ENCODE measurements around the gene BANP. TPM values are rescaled to one million over a fixed set of nuclear protein-coding genes. Genes with fewer than 3 reads are reported as not detected.

BANP gene
- total and polyA plus RNA-seq, 2 of the 8 experiments (the other 6 are each of a cell fraction or from before 2014, with no cell fraction given) = 25.8 to 39.8 TPM

DNA sequence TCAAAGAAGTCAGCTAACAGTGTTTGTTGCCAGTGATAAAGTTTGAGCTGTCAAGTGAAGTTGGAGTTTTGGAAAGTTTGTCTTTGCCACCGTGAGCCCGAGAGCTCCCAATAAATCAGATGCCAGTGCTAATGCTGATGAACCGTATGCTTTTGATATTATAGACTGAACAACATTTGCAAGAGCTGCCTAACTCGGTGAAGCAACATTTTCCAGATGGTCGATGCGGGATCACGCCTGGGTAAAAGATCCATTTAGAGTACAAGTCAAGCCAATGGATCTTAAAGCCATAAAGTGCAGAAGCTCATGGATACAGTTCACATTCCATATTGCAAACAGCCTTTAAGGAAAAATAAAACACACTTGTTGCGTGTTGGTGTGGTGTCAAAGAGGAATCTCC lies 9.6 kb downstream of the BANP start:
- Histone ChIP-seq H3K56ac (replicated peaks; ENCODE audit: insufficient read length, low read depth, low read length) (no peak overlapping the region), H3K4ac (replicated peaks; ENCODE audit: insufficient read length, low read depth, low read length) (no peak overlapping the region), H3K14ac (ENCODE audit: insufficient read length) (no peak overlapping the region), H3K9me3 (ENCODE audit: insufficient read depth in 2 of 2, low read depth in 1 of 2, low read length in 1 of 2) (no peaks in the 10 kb centered on the region), H3K4me3 (ENCODE audit: extremely low read depth in 1 of 4, insufficient read depth in 2 of 4, low read depth in 3 of 4, low read length in 4 of 4) (no peak overlapping the region), H3K36me3 (ENCODE audit: control insufficient read depth in 2 of 4, insufficient read depth in 4 of 4, low read length in 3 of 4) (peaks cover 0 to 2% (median 0%) of the 10 kb centered on the region in 4 experiments; a peak in 1 of 8 replicates), H3K79me1 (ENCODE audit: low read depth, low read length) (peaks cover 20% of the 10 kb centered on the region), H3K23me2 (ENCODE audit: low read depth, low read length) (no peaks in the 10 kb centered on the region), H3K79me2 (ENCODE audit: control insufficient read depth in 1 of 2, insufficient read depth in 2 of 2, low read length in 2 of 2) (peaks cover 4 to 93% of the 10 kb centered on the region in 2 experiments), H3K27ac (ENCODE audit: low read depth, low read length) (no peak overlapping the region), H2AK5ac (ENCODE audit: low read depth, low read length) (no peak overlapping the region), H2BK5ac (ENCODE audit: low read depth, low read length) (no peak overlapping the region), H2BK15ac (ENCODE audit: low read length) (no peak overlapping the region), H2BK20ac (ENCODE audit: low read length) (no peak overlapping the region), H4K20me1 (replicated peaks in 1 of 2; ENCODE audit: control insufficient read depth in 1 of 2, insufficient read depth in 2 of 2, low read length in 2 of 2) (peaks cover 6 to 25% of the 10 kb centered on the region in 2 experiments), H3K4me1 (replicated peaks in 1 of 4; ENCODE audit: control insufficient read depth in 3 of 4, insufficient read depth in 4 of 4, low read length in 3 of 4) (peaks cover 0 to 13% (median 2%) of the 10 kb centered on the region in 4 experiments; a peak in 4 of 7 replicates), H3K18ac (ENCODE audit: extremely low read depth, low read length) (no peak overlapping the region), H4K8ac (ENCODE audit: extremely low read depth, insufficient read depth, low read length) (no peak overlapping the region), H3K23ac (ENCODE audit: insufficient read length) (no peak overlapping the region), H2BK120ac (replicated peaks; ENCODE audit: low read depth, low read length) (no peak overlapping the region), H4K5ac (ENCODE audit: insufficient read length, low read depth, low read length) (no peak overlapping the region), H2AFZ (ENCODE audit: low read length) (no peak overlapping the region), H3K9ac (replicated peaks in 1 of 4; ENCODE audit: extremely low read depth in 1 of 4, low read depth in 3 of 4, low read length in 3 of 4) (no peak overlapping the region), H2BK12ac (ENCODE audit: low read depth, low read length) (no peak overlapping the region), H3K4me2 (ENCODE audit: insufficient read depth in 1 of 2, low read depth in 2 of 2, low read length in 2 of 2) (no peak overlapping the region), H3K27me3 (replicated peaks in 1 of 4; ENCODE audit: control insufficient read depth in 3 of 4, extremely low read depth in 1 of 4, insufficient read depth in 3 of 4, low read length in 3 of 4) (no peaks in the 10 kb centered on the region), H4K91ac (replicated peaks; ENCODE audit: insufficient read length, low read length) (no peak overlapping the region)
- POLR2A ChIA-PET (ENCODE audit: partially characterized antibody) = interaction anchor here (7.1 kb wide), 1 partner anchor 8 kb away, joined by 40 read pairs; the partner anchor contains the start of gene BANP
- TF ChIP-seq TAF7 (optimal IDR thresholded peaks at IDR 0.05; ENCODE audit: borderline replicate concordance, low read depth, low read length) = no peak
- TF ChIP-seq RBBP5 (IDR thresholded peaks at IDR 0.05; ENCODE audit: borderline replicate concordance, low read depth, low read length) = no peak
- TF ChIP-seq TEAD4 (IDR thresholded peaks at IDR 0.05; ENCODE audit: low read depth, low read length) = no peak
- TF ChIP-seq NANOG (IDR thresholded peaks at IDR 0.05; ENCODE audit: insufficient read depth, low read depth, low read length, poor library complexity, severe bottlenecking) = no peak
- no peak for TF ChIP-seq KDM1A (IDR thresholded peaks at IDR 0.05; ENCODE audit: borderline replicate concordance, low read length)
- no peak for FAIRE-seq
- WGBS, 2 experiments (ENCODE audit: extremely low coverage in 1 of 2, insufficient coverage in 1 of 2, insufficient read length in 1 of 2, insufficient replicate concordance in 2 of 2, low coverage in 1 of 2, low lambda C conversion rate in 2 of 2, missing lambda C conversion rate in 1 of 2) = 89% methylated on average over 8 of the region's 8 CpGs; no CpG with 5 or more reads in 1 of the 2 experiments
- CTCF ChIA-PET (ENCODE audit: partially characterized antibody) = interaction anchor here (0.7 to 1.1 kb wide), 6 partner anchors 12 to 191 kb away, joined by 3 to 5 read pairs (median 3); no protein-coding TSS in a partner anchor
- DNase-seq (ENCODE audit: low read depth in 1 of 2, low spot score in 2 of 2) = no peak
